Neuronal stem cell (in vitro differentiated cells): ENCODE results near the gene PRUNE2.

Experiments used
- DNase-seq: peaks from one replicate; pipeline ENCODE4 v3.0.0-alpha.2; 2013; ENCODE audit warnings: low spot score
- H2AFZ ChIP-seq: one replicate; pipeline ENCODE4 v1.6.1; 2013; ENCODE audit warnings: mild to moderate bottlenecking, low read length, inconsistent platforms
- H2AK5ac ChIP-seq: 2 replicates; pipeline ENCODE4 v1.6.1; 2013; ENCODE audit warnings: low read depth, mild to moderate bottlenecking, inconsistent platforms, low read length, moderate library complexity, mixed read lengths
- H2BK120ac ChIP-seq: 2 replicates; pipeline ENCODE4 v1.6.1; 2013; ENCODE audit warnings: low read depth, mild to moderate bottlenecking, inconsistent platforms, low read length, moderate library complexity, mixed read lengths
- H2BK12ac ChIP-seq: one replicate; pipeline ENCODE4 v1.6.1; 2013; ENCODE audit warnings: low read length, inconsistent platforms
- H2BK15ac ChIP-seq: 2 replicates; pipeline ENCODE4 v1.6.1; 2013; ENCODE audit warnings: mild to moderate bottlenecking, low read length, inconsistent platforms, mixed read lengths
- H2BK5ac ChIP-seq: one replicate; pipeline ENCODE4 v1.6.1; 2013; ENCODE audit warnings: inconsistent platforms, mild to moderate bottlenecking, low read length, moderate library complexity
- H3K14ac ChIP-seq: one replicate; pipeline ENCODE4 v1.6.1; 2013; ENCODE audit warnings: low read length, inconsistent platforms
- H3K18ac ChIP-seq: 2 replicates; pipeline ENCODE4 v1.6.1; 2013; ENCODE audit warnings: low read length, inconsistent platforms
- H3K23ac ChIP-seq: 2 replicates; pipeline ENCODE4 v1.6.1; 2013; ENCODE audit warnings: low read depth, mild to moderate bottlenecking, mixed read lengths, low read length, inconsistent platforms; ENCODE audit not compliant: poor library complexity
- H3K27ac ChIP-seq: replicated peaks from 3 replicates; pipeline ENCODE4 v1.5.1; 2013; ENCODE audit warnings: low read length, inconsistent platforms
- H3K27me3 ChIP-seq, 3 experiments: 2 replicates each; pipeline ENCODE4 v1.6.1; 2013; ENCODE audit warnings: low read length in 3 of 3, mild to moderate bottlenecking in 2 of 3, inconsistent platforms in 1 of 3, low read depth in 1 of 3, mixed read lengths in 1 of 3, moderate library complexity in 1 of 3; ENCODE audit not compliant: control insufficient read depth in 3 of 3, insufficient read depth in 3 of 3
- H3K36me3 ChIP-seq, 2 donors: replicated peaks in 1 of 2; 2 replicates each; pipeline ENCODE4 v1.6.1; 2013; ENCODE audit warnings: low read length in 2 of 2; ENCODE audit not compliant: control insufficient read depth in 2 of 2, insufficient read depth in 2 of 2
- H3K4ac ChIP-seq: 2 replicates; pipeline ENCODE4 v1.6.1; 2013; ENCODE audit warnings: inconsistent platforms, mild to moderate bottlenecking, low read length, moderate library complexity
- H3K4me1 ChIP-seq, 2 donors: 1 replicate in 1 of 2; 2 replicates in 1 of 2; pipeline ENCODE4 v1.6.1; 2013; ENCODE audit warnings: low read length in 2 of 2, low read depth in 1 of 2; ENCODE audit not compliant: control insufficient read depth in 2 of 2, insufficient read depth in 1 of 2
- H3K4me2 ChIP-seq: one replicate; pipeline ENCODE4 v1.6.1; 2013; ENCODE audit warnings: mild to moderate bottlenecking, low read length, inconsistent platforms; ENCODE audit not compliant: insufficient read depth, poor library complexity, severe bottlenecking
- H3K4me3 ChIP-seq, 2 donors: 2 replicates each; pipeline ENCODE4 v1.5.1; 2013; ENCODE audit warnings: low read length in 2 of 2, mild to moderate bottlenecking in 2 of 2, inconsistent platforms in 1 of 2, moderate library complexity in 1 of 2
- H3K79me1 ChIP-seq: one replicate; pipeline ENCODE4 v1.6.1; 2013; ENCODE audit warnings: low read depth, mild to moderate bottlenecking, inconsistent platforms, low read length, moderate library complexity
- H3K9ac ChIP-seq: one replicate; pipeline ENCODE4 v1.6.1; 2013; ENCODE audit warnings: mild to moderate bottlenecking, low read depth, low read length, inconsistent platforms; ENCODE audit not compliant: poor library complexity
- H3K9me3 ChIP-seq, 2 donors: replicated peaks in 1 of 2; 2 replicates each; pipeline versions ENCODE3 to v1.6.1; 2013; ENCODE audit warnings: low read length in 2 of 2, mild to moderate bottlenecking in 2 of 2, inconsistent platforms in 1 of 2, low read depth in 1 of 2, mixed read lengths in 1 of 2, moderate library complexity in 1 of 2; ENCODE audit not compliant: control insufficient read depth in 2 of 2, insufficient read depth in 1 of 2
- H4K8ac ChIP-seq: one replicate; pipeline ENCODE4 v1.6.1; 2013; ENCODE audit warnings: low read depth, mild to moderate bottlenecking, inconsistent platforms, low read length, moderate library complexity
- H4K91ac ChIP-seq: one replicate; pipeline ENCODE4 v1.6.1; 2013; ENCODE audit warnings: low read length, low read depth, mild to moderate bottlenecking, inconsistent platforms; ENCODE audit not compliant: poor library complexity
- WGBS, 2 donors: extraction: QIAGEN DNeasy Blood & Tissue Kit; methylation state at CpG; one replicate each; pipeline ENCODE4 v1.1.7; 2013; ENCODE audit warnings: missing lambda C conversion rate in 2 of 2, mixed read lengths in 1 of 2; ENCODE audit not compliant: insufficient read length in 2 of 2, insufficient replicate concordance in 1 of 2; ENCODE audit errors: extremely low coverage in 2 of 2; 5-methylcytosine and 5-hydroxymethylcytosine counted together

The PRUNE2 gene

DNA sequence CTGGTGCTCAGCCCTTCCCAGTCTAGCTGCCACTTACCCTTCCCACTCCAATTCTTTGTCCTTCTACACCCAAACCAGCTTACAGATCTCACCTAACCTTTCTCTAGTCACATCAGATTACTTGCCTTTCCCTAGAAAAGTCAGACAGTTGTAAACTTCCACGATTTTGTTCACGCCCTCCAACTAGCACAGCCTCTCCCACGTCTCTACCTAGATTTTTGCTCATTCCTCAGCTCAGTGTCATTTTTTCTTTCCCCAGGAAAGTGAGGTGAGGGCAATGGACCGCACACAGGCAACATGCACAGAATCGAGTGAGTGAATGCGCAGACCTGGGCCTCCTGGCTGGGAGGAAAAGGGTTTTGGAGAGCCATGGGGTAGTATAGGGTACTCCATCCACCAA is 20.9 kb upstream of the PRUNE2 start:
- Histone ChIP-seq H3K36me3 (no peaks in the 10 kb centered on the region), H3K9ac (no peak overlapping the region), H3K4me1 (no peaks in the 10 kb centered on the region), H3K79me1 (no peaks in the 10 kb centered on the region), H3K4me3 (no peak overlapping the region), H2BK120ac (no peak overlapping the region), H3K27ac (no peak overlapping the region), H4K8ac (no peak overlapping the region), H2AK5ac (no peak overlapping the region), H2AFZ (no peak overlapping the region), H3K9me3 (peaks cover 0 to 4% of the 10 kb centered on the region in 2 donors), H3K4ac (no peak overlapping the region), H3K18ac (no peak overlapping the region), H2BK15ac (no peak overlapping the region), H4K91ac (no peak overlapping the region), H3K27me3 (peaks cover 0 to 3% (median 0%) of the 10 kb centered on the region in 3 experiments), H3K14ac (no peak overlapping the region), H2BK12ac (no peak overlapping the region), H3K4me2 (no peak overlapping the region), H3K23ac (no peak overlapping the region), H2BK5ac (no peak overlapping the region)
- no CpG with 5 or more reads among the region's 6 CpGs for WGBS, 2 donors
- no peak for DNase-seq

DNA sequence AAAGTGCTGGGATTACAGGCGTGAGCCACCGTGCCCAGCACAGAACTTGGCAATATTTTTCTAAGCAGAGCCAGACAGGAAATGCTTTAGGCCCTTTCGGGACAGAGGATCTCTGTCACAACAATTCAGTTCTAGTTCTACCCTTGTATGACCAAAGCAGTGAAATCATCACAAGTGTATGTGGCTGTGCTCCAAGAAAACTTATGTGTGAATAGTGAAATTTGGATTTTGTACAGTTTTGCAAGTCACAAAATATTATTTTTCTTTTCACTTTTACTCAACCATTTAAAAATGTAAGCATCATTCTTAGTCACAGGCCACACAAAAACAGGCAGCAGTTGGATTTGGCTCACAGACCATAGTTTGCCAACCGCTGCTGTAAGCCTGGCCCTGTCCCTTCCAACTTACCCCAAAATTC is 20.4 kb upstream of the PRUNE2 start:
- Histone ChIP-seq H3K18ac (no peak overlapping the region), H2BK15ac (no peak overlapping the region), H3K14ac (no peak overlapping the region), H3K4me2 (no peak overlapping the region), H2BK120ac (no peak overlapping the region), H2AK5ac (no peak overlapping the region), H3K4me1 (no peaks in the 10 kb centered on the region), H3K36me3 (no peaks in the 10 kb centered on the region), H3K4ac (no peak overlapping the region), H2AFZ (no peak overlapping the region), H2BK5ac (no peak overlapping the region), H3K23ac (no peak overlapping the region), H3K9ac (no peak overlapping the region), H3K79me1 (no peaks in the 10 kb centered on the region), H3K27me3 (peaks cover 0 to 3% (median 0%) of the 10 kb centered on the region in 3 experiments), H4K91ac (no peak overlapping the region), H4K8ac (no peak overlapping the region), H3K27ac (no peak overlapping the region), H3K4me3 (no peak overlapping the region), H2BK12ac (no peak overlapping the region), H3K9me3 (peaks cover 0 to 4% of the 10 kb centered on the region in 2 donors)
- no peak for DNase-seq
- no CpG with 5 or more reads among the region's 4 CpGs for WGBS, 2 donors

DNA sequence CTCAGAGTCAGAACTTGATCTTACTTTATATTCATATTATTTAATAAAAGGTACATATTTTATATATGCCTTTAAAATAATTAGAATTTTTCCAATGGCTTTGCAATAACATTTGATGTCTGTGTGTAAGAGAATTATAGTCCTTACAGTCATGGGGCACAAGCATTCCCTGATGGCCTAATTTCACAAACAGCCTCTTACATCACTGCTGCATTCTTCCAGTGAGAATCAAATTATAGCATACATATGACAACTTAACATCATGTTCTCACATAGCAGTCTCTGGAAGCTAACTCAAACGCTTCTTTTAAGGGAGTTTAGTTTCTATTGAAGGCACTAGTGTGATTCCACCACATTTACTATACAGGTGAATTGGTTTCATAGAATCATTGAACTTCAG is 15.3 kb upstream of the PRUNE2 start:
- no peak overlapping the region for H3K4me2 ChIP-seq
- no peak overlapping the region for H3K18ac ChIP-seq
- no peak overlapping the region for H2BK15ac ChIP-seq
- no peak overlapping the region for H3K27ac ChIP-seq
- no peaks in the 10 kb centered on the region for H3K4me1 ChIP-seq
- no peaks in the 10 kb centered on the region for H3K36me3 ChIP-seq
- H2BK120ac ChIP-seq, result no peak overlapping the region
- H3K4me3 ChIP-seq, result no peak overlapping the region
- H3K79me1 ChIP-seq, result no peaks in the 10 kb centered on the region
- H2BK12ac ChIP-seq, result no peak overlapping the region
- no CpG with 5 or more reads among the region's 1 CpG for WGBS, 2 donors
- no peak overlapping the region for H4K91ac ChIP-seq
- H4K8ac ChIP-seq, result no peak overlapping the region
- H3K23ac ChIP-seq, result no peak overlapping the region
- no peak overlapping the region for H2AK5ac ChIP-seq
- DNase-seq, result no peak
- H3K9me3 ChIP-seq, result peaks cover 0 to 4% of the 10 kb centered on the region in 2 donors
- H3K4ac ChIP-seq, result no peak overlapping the region
- no peak overlapping the region for H3K9ac ChIP-seq
- H2BK5ac ChIP-seq, result no peak overlapping the region
- H2AFZ ChIP-seq, result no peak overlapping the region
- no peak overlapping the region for H3K14ac ChIP-seq
- H3K27me3 ChIP-seq, result no peaks in the 10 kb centered on the region

DNA sequence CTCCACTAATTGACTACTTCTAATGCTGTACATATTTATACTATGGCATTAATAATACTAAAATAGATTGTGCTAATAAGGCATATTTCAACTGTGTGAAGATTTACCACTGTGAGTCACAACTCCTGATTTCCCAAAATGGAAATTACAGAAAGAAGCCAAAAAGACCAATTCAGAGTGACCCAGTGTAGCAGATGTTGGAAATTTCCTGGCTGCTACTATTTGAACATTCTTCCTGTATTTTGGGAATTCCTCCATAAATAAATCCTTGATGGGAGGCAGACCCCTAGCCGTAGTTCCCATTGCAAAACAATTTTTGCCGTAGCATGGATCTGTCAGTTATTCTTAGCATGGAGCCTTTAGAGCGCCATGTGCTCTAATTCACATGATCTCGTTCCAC is 11.4 kb upstream of the PRUNE2 start:
- Histone ChIP-seq H3K79me1 (no peaks in the 10 kb centered on the region), H2BK15ac (no peak overlapping the region), H3K27me3 (no peaks in the 10 kb centered on the region), H3K14ac (no peak overlapping the region), H2AK5ac (no peak overlapping the region), H3K23ac (no peak overlapping the region), H3K4me2 (no peak overlapping the region), H2BK120ac (no peak overlapping the region), H3K27ac (no peak overlapping the region), H3K9me3 (no peaks in the 10 kb centered on the region), H3K4me3 (no peak overlapping the region), H3K36me3 (no peaks in the 10 kb centered on the region), H3K4ac (no peak overlapping the region), H4K8ac (no peak overlapping the region), H2AFZ (no peak overlapping the region), H3K9ac (no peak overlapping the region), H4K91ac (no peak overlapping the region), H3K18ac (no peak overlapping the region), H2BK12ac (no peak overlapping the region), H2BK5ac (no peak overlapping the region), H3K4me1 (peaks cover 0 to 13% of the 10 kb centered on the region in 2 donors)
- no peak for DNase-seq
- WGBS, 2 donors, result no CpG with 5 or more reads among the region's 4 CpGs
